Ishikawa (cell line): ENCODE results near the gene HTT.

Experiments
- CEBPB ChIP-seq: IDR thresholded peaks from 2 replicates; pipeline ENCODE4 v1.6.1; 2012
- CREB1 ChIP-seq: IDR thresholded peaks from 2 replicates; pipeline ENCODE4 v1.6.1; 2012; ENCODE audit warnings: low read depth
- EGR1 ChIP-seq: IDR thresholded peaks from 2 replicates; pipeline ENCODE4 v1.6.1; 2012
- EP300 ChIP-seq: IDR thresholded peaks from 2 replicates; pipeline ENCODE4 v1.6.1; 2012; ENCODE audit warnings: borderline replicate concordance
- FOXM1 ChIP-seq: IDR thresholded peaks from 2 replicates; pipeline ENCODE4 v1.6.1; 2012; ENCODE audit warnings: low read depth, borderline replicate concordance
- MAX ChIP-seq: IDR thresholded peaks from 2 replicates; pipeline ENCODE4 v1.6.1; 2012
- NFIC ChIP-seq: IDR thresholded peaks from 2 replicates; pipeline ENCODE4 v1.6.1; 2012
- RAD21 ChIP-seq: IDR thresholded peaks from 2 replicates; pipeline ENCODE4 v1.6.1; 2012; ENCODE audit warnings: low read depth
- TAF1 ChIP-seq: IDR thresholded peaks from 2 replicates; pipeline ENCODE4 v1.6.1; 2012; ENCODE audit warnings: low read depth, mild to moderate bottlenecking
- TCF12 ChIP-seq: IDR thresholded peaks from 2 replicates; pipeline ENCODE4 v1.6.1; 2012; ENCODE audit warnings: low read depth
- TEAD4 ChIP-seq: IDR thresholded peaks from 2 replicates; pipeline ENCODE4 v1.6.1; 2012
- USF1 ChIP-seq: IDR thresholded peaks from 2 replicates; pipeline ENCODE4 v1.6.1; 2012
- YY1 ChIP-seq: IDR thresholded peaks from 2 replicates; pipeline ENCODE4 v1.6.1; 2012; ENCODE audit warnings: low read depth
- ZBTB7A ChIP-seq: IDR thresholded peaks from 2 replicates; pipeline ENCODE4 v1.6.1; 2012; ENCODE audit warnings: low read depth
- TF ChIP-seq, protein P1 (sequence below): IDR thresholded peaks from 2 replicates; pipeline ENCODE4 v1.6.1; 2012; ENCODE audit warnings: low read depth, mild to moderate bottlenecking

Gene HTT

DNA sequence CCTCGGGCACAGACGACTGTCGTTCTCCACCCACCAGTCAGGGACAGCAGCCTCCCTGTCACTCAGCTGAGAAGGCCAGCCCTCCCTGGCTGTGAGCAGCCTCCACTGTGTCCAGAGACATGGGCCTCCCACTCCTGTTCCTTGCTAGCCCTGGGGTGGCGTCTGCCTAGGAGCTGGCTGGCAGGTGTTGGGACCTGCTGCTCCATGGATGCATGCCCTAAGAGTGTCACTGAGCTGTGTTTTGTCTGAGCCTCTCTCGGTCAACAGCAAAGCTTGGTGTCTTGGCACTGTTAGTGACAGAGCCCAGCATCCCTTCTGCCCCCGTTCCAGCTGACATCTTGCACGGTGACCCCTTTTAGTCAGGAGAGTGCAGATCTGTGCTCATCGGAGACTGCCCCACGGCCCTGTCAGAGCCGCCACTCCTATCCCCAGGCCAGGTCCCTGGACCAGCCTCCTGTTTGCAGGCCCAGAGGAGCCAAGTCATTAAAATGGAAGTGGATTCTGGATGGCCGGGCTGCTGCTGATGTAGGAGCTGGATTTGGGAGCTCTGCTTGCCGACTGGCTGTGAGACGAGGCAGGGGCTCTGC is 166.5 kb downstream of the HTT start:
- no peak for TF ChIP-seq MAX
- no peak for TF ChIP-seq YY1
- no peak for TF ChIP-seq CREB1
- no peak for TF ChIP-seq EP300
- TF ChIP-seq CEBPB = no peak
- no peak for TF ChIP-seq TEAD4
- TF ChIP-seq EGR1 = no peak
- no peak for TF ChIP-seq TCF12
- no peak for TF ChIP-seq USF1
- TF ChIP-seq RAD21 = no peak
- no peak for TF ChIP-seq ZBTB7A
- TF ChIP-seq FOXM1 = no peak
- TF ChIP-seq, protein P1, sequence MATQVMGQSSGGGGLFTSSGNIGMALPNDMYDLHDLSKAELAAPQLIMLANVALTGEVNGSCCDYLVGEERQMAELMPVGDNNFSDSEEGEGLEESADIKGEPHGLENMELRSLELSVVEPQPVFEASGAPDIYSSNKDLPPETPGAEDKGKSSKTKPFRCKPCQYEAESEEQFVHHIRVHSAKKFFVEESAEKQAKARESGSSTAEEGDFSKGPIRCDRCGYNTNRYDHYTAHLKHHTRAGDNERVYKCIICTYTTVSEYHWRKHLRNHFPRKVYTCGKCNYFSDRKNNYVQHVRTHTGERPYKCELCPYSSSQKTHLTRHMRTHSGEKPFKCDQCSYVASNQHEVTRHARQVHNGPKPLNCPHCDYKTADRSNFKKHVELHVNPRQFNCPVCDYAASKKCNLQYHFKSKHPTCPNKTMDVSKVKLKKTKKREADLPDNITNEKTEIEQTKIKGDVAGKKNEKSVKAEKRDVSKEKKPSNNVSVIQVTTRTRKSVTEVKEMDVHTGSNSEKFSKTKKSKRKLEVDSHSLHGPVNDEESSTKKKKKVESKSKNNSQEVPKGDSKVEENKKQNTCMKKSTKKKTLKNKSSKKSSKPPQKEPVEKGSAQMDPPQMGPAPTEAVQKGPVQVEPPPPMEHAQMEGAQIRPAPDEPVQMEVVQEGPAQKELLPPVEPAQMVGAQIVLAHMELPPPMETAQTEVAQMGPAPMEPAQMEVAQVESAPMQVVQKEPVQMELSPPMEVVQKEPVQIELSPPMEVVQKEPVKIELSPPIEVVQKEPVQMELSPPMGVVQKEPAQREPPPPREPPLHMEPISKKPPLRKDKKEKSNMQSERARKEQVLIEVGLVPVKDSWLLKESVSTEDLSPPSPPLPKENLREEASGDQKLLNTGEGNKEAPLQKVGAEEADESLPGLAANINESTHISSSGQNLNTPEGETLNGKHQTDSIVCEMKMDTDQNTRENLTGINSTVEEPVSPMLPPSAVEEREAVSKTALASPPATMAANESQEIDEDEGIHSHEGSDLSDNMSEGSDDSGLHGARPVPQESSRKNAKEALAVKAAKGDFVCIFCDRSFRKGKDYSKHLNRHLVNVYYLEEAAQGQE = no peak
- TF ChIP-seq TAF1 = no peak
- TF ChIP-seq NFIC = no peak

GRCh38 chr4:3241898-3242524 is 167.5 kb downstream of the HTT start:
- TF ChIP-seq MAX (no peak), TCF12 (no peak), NFIC (no peak), CREB1 (no peak), TAF1 (no peak), ZBTB7A (no peak), RAD21 (no peak), TEAD4 (no peak)
- TF ChIP-seq, protein P1 = no peak

- TF ChIP-seq EP300 (no peak), MAX (peak; percentile 41; the same call in 1 of the 2 replicates), FOXM1 (no peak), CREB1 (no peak), USF1 (no peak), ZBTB7A (no peak)
- TF ChIP-seq, protein P1 = no peak
These were observed 168.8 kb downstream of the HTT start for GRCh38 chr4:3243136-3243780.

DNA sequence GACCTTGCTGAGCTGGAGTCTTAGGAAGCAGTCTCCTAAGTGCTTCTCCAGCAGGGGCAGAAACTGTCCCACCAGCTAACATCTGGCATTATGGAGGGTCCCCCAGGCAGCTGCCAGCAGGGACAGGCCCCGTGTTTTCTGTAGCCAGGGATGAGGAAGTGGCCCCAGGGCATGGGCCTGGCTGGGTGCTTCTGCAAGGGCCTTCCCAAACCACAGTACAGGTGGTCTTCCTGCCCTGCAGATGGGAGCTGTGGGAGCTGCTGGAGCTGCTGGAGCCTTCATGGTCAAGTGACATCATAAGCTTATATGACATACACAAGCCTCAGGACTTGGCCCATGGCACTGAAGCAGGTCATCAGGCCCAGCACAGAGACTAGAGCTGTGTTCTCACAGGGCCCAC is 169.5 kb downstream of the HTT start:
- TF ChIP-seq USF1 = no peak
- TF ChIP-seq CREB1 = no peak
- TF ChIP-seq YY1 = no peak
- TF ChIP-seq TAF1 = no peak
- TF ChIP-seq TCF12 = no peak
- TF ChIP-seq FOXM1 = no peak
- no peak for TF ChIP-seq MAX
- no peak for TF ChIP-seq EGR1
